GM06990 (cell line): ENCODE results near the gene TTLL12.

Source experiments
- DNase-seq: peaks from one replicate; pipeline ENCODE4 v3.0.0-alpha.2; 2011; ENCODE audit not compliant: insufficient read length; ENCODE audit errors: extremely low read depth
- H3K27me3 ChIP-seq: replicated peaks from 2 replicates; pipeline ENCODE4 v1.6.0; 2011; ENCODE audit warnings: low read length; ENCODE audit not compliant: control insufficient read depth, insufficient read depth
- H3K36me3 ChIP-seq: 2 replicates; pipeline ENCODE4 v1.5.1; 2011; ENCODE audit warnings: low read length; ENCODE audit not compliant: control insufficient read depth, insufficient read depth
- H3K4me3 ChIP-seq: replicated peaks from 2 replicates; pipeline ENCODE4 v1.5.1; 2011; ENCODE audit warnings: low read depth, mild to moderate bottlenecking, control low read depth, low read length
- CTCF ChIP-seq: IDR thresholded peaks from 2 replicates; pipeline ENCODE4 v1.5.1; 2011; ENCODE audit warnings: low read length, control low read depth, mild to moderate bottlenecking, inconsistent platforms; ENCODE audit not compliant: insufficient read depth, poor library complexity, severe bottlenecking

Gene TTLL12

DNA sequence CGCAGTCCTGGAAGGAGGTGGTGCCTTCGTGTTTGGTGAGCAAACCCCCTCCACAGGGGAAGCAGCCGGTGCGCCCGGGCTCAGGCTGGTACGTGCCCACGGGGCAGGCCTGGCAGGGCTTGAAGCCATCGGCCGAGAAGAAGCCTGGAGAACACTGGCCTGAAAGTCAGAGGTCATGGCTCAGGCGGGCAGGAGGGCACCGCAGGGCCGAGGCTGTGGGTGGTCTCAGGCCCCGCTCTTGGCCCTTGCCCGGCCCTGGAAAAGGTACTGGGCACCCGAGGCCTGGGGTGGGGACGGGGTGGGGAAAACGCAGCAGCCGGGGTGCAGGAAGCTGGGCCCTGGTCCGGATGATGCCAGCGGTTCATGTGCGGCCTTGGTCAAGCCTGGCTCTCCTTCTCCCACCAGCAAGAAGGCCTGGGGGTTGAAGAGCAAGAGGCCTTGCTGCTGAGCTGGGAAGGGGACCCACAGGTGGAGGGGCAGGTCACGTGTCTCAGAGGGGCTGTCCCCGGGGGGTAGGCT, 25.6 kb upstream of the TTLL12 start:
- H3K4me3 ChIP-seq: no peak overlapping the region
- peaks cover 1% of the 10 kb centered on the region for H3K27me3 ChIP-seq
- DNase-seq: no peak
- H3K36me3 ChIP-seq: no peaks in the 10 kb centered on the region
- TF ChIP-seq CTCF: no peak

DNA sequence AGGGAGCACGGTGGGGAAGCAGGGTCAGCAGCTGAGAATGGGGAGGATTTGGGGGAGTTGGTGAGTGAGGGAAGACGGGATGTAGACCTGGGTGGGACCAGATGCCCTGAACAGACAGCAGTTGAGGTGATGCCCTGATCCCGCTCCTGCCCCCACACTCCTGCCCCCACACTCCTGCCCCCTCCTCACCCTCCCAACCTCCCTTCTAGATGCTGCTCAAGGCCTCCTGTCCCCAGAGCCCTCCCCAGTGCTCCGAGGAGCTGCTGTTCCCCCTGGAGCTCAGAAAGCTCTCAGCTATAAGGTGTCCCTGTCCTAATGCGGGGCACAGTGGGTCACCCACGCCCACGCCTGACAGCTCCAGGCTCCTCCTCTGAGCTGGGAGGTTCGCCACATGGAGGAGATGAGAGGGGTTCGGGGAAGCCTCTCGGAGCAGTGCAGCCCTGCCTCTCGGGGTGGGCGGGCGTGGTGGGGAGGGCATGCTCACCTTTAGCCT, 25.1 kb upstream of the TTLL12 start:
- H3K27me3 ChIP-seq: peaks cover 1% of the 10 kb centered on the region
- no peak for TF ChIP-seq CTCF
- no peak overlapping the region for H3K4me3 ChIP-seq
- no peaks in the 10 kb centered on the region for H3K36me3 ChIP-seq
- DNase-seq: no peak

DNA sequence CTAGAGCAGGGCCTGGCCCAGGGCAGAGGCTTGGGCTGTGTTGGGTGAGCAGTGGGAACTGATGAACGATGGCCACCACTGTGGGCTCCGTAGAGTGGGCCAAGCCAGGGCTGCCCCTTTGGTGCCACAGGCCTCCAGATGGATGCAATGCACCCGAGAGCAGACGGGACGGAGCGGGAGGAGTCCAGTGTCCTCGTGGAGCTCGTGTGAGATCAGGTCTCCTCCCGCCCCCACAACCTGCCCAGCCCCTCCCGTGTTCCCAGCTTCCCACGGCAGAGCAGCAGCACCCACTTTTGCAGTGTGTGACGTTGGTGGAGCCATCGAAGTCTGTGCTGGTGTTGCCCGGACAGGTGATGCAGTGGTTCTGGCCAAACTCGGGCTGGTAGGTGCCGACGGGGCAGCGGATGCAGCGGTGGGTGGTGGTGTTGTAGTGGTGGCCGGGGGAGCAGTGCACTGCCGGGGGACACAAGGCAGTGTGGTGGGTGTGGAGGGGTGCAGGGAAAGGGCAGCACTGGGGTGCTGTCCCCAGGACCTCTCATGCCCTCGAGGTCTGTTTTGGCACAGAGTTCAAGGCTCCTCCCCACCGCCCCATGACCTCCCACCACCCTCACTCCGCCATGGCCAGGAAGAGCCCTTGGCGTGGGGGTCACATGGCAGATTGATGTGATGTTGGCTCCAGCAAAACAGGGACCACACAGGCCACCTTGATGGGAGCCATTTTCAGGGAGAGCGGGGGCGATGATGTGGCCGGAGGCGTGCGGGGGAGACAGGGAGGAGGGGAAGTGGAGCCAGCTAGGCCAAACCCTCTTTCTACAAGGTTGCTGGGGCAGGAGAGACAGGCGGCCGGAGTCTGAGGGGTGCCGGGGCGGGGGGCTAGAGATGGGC, 23.9 kb upstream of the TTLL12 start:
- Histone ChIP-seq H3K27me3 (peaks cover 1% of the 10 kb centered on the region), H3K36me3 (no peaks in the 10 kb centered on the region), H3K4me3 (no peak overlapping the region)
- no peak for TF ChIP-seq CTCF
- no peak for DNase-seq

GRCh38 chr22:43209971-43210370, 23.0 kb upstream of the TTLL12 start:
- Histone ChIP-seq H3K27me3 (peaks cover 1% of the 10 kb centered on the region), H3K4me3 (no peak overlapping the region), H3K36me3 (no peaks in the 10 kb centered on the region)
- no peak for TF ChIP-seq CTCF
- no peak for DNase-seq

- Histone ChIP-seq H3K27me3 (peaks cover 1% of the 10 kb centered on the region), H3K36me3 (no peaks in the 10 kb centered on the region), H3K4me3 (no peak overlapping the region)
- no peak for DNase-seq
- TF ChIP-seq CTCF: no peak
These were observed 22.6 kb upstream of the TTLL12 start for GRCh38 chr22:43209523-43209890.
